ENCODE results near the gene FBXO36.
"Not testable (repeated sequence)": the region's sequence is repeated elsewhere in the genome, so short reads cannot be mapped to it uniquely, and the experiment has no call there.

Gene FBXO36

GRCh38 chr2:229922449-229923386 is at the start of gene FBXO36:
TSS of gene FBXO36 (plus strand) at chr2:229922503. CDS start at chr2:229922514, 11 bp downstream.
- no peak for FAIRE-seq

GRCh38 chr2:229873123-229873581 is 49.2 kb upstream of the FBXO36 start:
- FAIRE-seq: no peak

GRCh38 chr2:229874647-229875046 is 47.7 kb upstream of the FBXO36 start:
- no peak for FAIRE-seq

GRCh38 chr2:229875549-229875948 is 46.8 kb upstream of the FBXO36 start:
- no peak for FAIRE-seq

- no peak for FAIRE-seq
Observed at GRCh38 chr2:229879191-229879950, 42.9 kb upstream of the FBXO36 start.

GRCh38 chr2:229880892-229881586 is 41.3 kb upstream of the FBXO36 start:
- FAIRE-seq: no peak

- FAIRE-seq: no peak
Observed at GRCh38 chr2:229882583-229882982, 39.7 kb upstream of the FBXO36 start.

- no peak for FAIRE-seq
Observed at GRCh38 chr2:229884775-229885699, 37.3 kb upstream of the FBXO36 start.

- no peak for FAIRE-seq
Observed at GRCh38 chr2:229887441-229887840, 34.9 kb upstream of the FBXO36 start.

- no peak for FAIRE-seq
Observed at GRCh38 chr2:229888031-229888430, 34.3 kb upstream of the FBXO36 start.

- FAIRE-seq: no peak
Observed at GRCh38 chr2:229889023-229889422, 33.3 kb upstream of the FBXO36 start.

- FAIRE-seq: no peak
Observed at GRCh38 chr2:229896857-229897256, 25.4 kb upstream of the FBXO36 start.

- FAIRE-seq: no peak
Observed at GRCh38 chr2:229899604-229900003, 22.7 kb upstream of the FBXO36 start.

- no peak for FAIRE-seq
Observed at GRCh38 chr2:229900012-229900411, 22.3 kb upstream of the FBXO36 start.

- not testable (repeated sequence) for FAIRE-seq
Observed at GRCh38 chr2:229900514-229900913, 21.8 kb upstream of the FBXO36 start.

- FAIRE-seq: no peak
Observed at GRCh38 chr2:229901819-229902218, 20.5 kb upstream of the FBXO36 start.

GRCh38 chr2:229903037-229903436 is 19.3 kb upstream of the FBXO36 start:
- FAIRE-seq: no peak

GRCh38 chr2:229905601-229906000 is 16.7 kb upstream of the FBXO36 start:
- FAIRE-seq: no peak

GRCh38 chr2:229909090-229909489 is 13.2 kb upstream of the FBXO36 start:
- FAIRE-seq: no peak

GRCh38 chr2:229910147-229910831 is 12.0 kb upstream of the FBXO36 start:
- FAIRE-seq: no peak

GRCh38 chr2:229910832-229911412 is 11.4 kb upstream of the FBXO36 start:
- no peak for FAIRE-seq

Measured in TTC549 (cell line).